ENCODE results near the gene PLEKHA4. TPM values are rescaled to one million over a fixed set of nuclear protein-coding genes. Genes with fewer than 3 reads are reported as not detected.

PLEKHA4 gene
- total and polyA plus RNA-seq, 9 of the 15 experiments (the other 6 are each of a cell fraction or from before 2014, with no cell fraction given) = 0.07 to 30.8 (median 11.4) TPM

DNA sequence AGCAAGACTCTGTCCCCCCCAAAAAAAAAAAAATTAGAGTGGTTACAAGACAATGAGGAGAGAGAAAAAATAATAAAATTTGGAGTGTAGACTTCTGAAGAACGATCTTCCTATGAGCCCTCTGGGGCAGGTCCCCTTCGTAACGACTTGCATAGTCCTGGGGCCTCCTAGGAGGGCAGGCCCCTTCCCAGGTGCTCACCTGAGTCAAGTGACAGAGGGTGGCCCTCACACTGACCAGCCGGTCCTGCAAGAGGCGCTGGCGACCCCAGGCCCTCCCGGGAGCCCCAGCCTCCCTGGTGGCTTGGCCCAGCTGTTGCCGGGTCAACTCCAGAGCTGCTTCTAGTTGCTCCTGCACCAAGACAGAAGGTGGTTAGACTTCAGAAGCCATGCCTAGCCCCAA, 14.9 kb downstream of the PLEKHA4 start (continued):
- no peak for TF ChIP-seq CBX3 (IDR thresholded peaks at IDR 0.05; ENCODE audit: borderline replicate concordance in 1 of 2, low read length in 2 of 2)

- Histone ChIP-seq H3K4me3 (no peak overlapping the region), H3K9me1 (ENCODE audit: control insufficient read depth, insufficient read depth, low read length) (no peaks in the 10 kb centered on the region), H3K36me3 (ENCODE audit: control insufficient read depth, insufficient read depth, low read length) (peaks cover 3% of the 10 kb centered on the region; the same call in 1 of the 3 replicates), H3K79me2 (ENCODE audit: control insufficient read depth, insufficient read depth, low read length) (no peaks in the 10 kb centered on the region), H3K9ac (ENCODE audit: insufficient read depth in 1 of 2, low read depth in 2 of 2, low read length in 2 of 2) (no peak overlapping the region), H2AFZ (ENCODE audit: low read depth, low read length) (no peak overlapping the region), H3K4me1 (replicated peaks in 1 of 2; ENCODE audit: control insufficient read depth in 2 of 2, insufficient read depth in 2 of 2, low read length in 2 of 2) (peaks cover 17 to 18% of the 10 kb centered on the region in 2 experiments), H4K20me1 (replicated peaks; ENCODE audit: control insufficient read depth, insufficient read depth, low read length) (no peaks in the 10 kb centered on the region), H3K27ac (ENCODE audit: extremely low read depth, low read depth, low read length) (no peak overlapping the region), H3K9me3 (replicated peaks; ENCODE audit: control insufficient read depth, insufficient read depth, low read depth, low read length) (no peaks in the 10 kb centered on the region), H3K4me2 (ENCODE audit: insufficient read depth, low read length) (no peak overlapping the region), H3K27me3 (ENCODE audit: control insufficient read depth in 2 of 2, insufficient read depth in 2 of 2, low read length in 2 of 2) (no peaks in the 10 kb centered on the region)
- intact Hi-C loops (cut with micrococcal nuclease) (no loop called here), in situ Hi-C loops (cut with MboI) (no loop called here)
- POLR2A ChIA-PET = interaction anchor here (0.7 to 0.9 kb wide), 3 partner anchors 7 to 23 kb away, joined by 3 read pairs; no protein-coding TSS in a partner anchor
- WGBS (ENCODE audit: insufficient coverage, low coverage, missing lambda C conversion rate) = 92% methylated on average over 4 of the region's 4 CpGs
- no peak for FAIRE-seq
- DNase-seq (ENCODE audit: extremely low read depth in 1 of 4, low spot score in 3 of 4) = no peak
- CTCF ChIA-PET (ENCODE audit: low intra/inter-chr PET ratio) = no interaction called here
- TF ChIP-seq ZFX (CRISPR knock-in tag; IDR thresholded peaks at IDR 0.05) (peak; percentile 2; the same call in 1 of the 2 replicates), EZH2 (IDR thresholded peaks at IDR 0.05; ENCODE audit: borderline replicate concordance, low read depth, low read length) (no peak), CBX8 (IDR thresholded peaks at IDR 0.05; ENCODE audit: borderline replicate concordance, extremely low read depth, low read depth, low read length, poor library complexity, severe bottlenecking) (no peak), MEIS2 (IDR thresholded peaks at IDR 0.05; ENCODE audit: partially characterized antibody) (peak; percentile 23), HCFC1 (IDR thresholded peaks at IDR 0.05; ENCODE audit: low read depth, low read length) (peak; percentile 71), SAFB (IDR thresholded peaks at IDR 0.05; ENCODE audit: borderline replicate concordance, low read depth, low read length) (no peak), ZNF143 (CRISPR knock-in tag; IDR thresholded peaks at IDR 0.05) (peak; percentile 71), SIX5 (IDR thresholded peaks at IDR 0.05; ENCODE audit: borderline replicate concordance in 1 of 2, insufficient read depth in 1 of 2, low read depth in 1 of 2, low read length in 2 of 2) (peak in 1 of 2 experiments; percentile 47; a peak in 1 of 4 replicates)
- TF ChIP-seq, protein P1, sequence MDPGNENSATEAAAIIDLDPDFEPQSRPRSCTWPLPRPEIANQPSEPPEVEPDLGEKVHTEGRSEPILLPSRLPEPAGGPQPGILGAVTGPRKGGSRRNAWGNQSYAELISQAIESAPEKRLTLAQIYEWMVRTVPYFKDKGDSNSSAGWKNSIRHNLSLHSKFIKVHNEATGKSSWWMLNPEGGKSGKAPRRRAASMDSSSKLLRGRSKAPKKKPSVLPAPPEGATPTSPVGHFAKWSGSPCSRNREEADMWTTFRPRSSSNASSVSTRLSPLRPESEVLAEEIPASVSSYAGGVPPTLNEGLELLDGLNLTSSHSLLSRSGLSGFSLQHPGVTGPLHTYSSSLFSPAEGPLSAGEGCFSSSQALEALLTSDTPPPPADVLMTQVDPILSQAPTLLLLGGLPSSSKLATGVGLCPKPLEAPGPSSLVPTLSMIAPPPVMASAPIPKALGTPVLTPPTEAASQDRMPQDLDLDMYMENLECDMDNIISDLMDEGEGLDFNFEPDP (CRISPR knock-in tag; IDR thresholded peaks at IDR 0.05) = no peak
- ATAC-seq = peak; percentile 38; the same call in 1 of the 3 replicates
- BruUV-seq (replicated peaks) = no TSS peak
These were observed 16.1 kb downstream of the PLEKHA4 start for GRCh38 chr19:48852292-48852691.
